HepG2 (cell line): Measurements from ENCODE around the gene COL27A1. TPM values are rescaled to one million over a fixed set of nuclear protein-coding genes. Genes with fewer than 3 reads are reported as not detected.
A peak's percentile ranks its signal among the peaks of the same experiment; 100 is the strongest.

ENCODE experiments used
- AKAP8 ChIP-seq: sonication (generic); formaldehyde crosslinking; IDR thresholded peaks from 2 replicates; pipeline ENCODE4 v1.5.1; 2020; ENCODE audit warnings: mild to moderate bottlenecking, missing genetic modification reagents
- BCL3 ChIP-seq: sonication (generic); formaldehyde crosslinking; IDR thresholded peaks from 2 replicates; pipeline ENCODE4 v1.5.1; 2020; ENCODE audit warnings: mild to moderate bottlenecking, missing genetic modification reagents, moderate library complexity
- BRF2 ChIP-seq: sonication (generic); formaldehyde crosslinking; IDR thresholded peaks from 2 replicates; pipeline ENCODE4 v1.8.1; 2022; ENCODE audit warnings: mild to moderate bottlenecking, missing genetic modification reagents
- CHD2 ChIP-seq: IDR thresholded peaks from 2 replicates; pipeline ENCODE4 v1.6.1; 2011; ENCODE audit warnings: low read depth, low read length, improper control_type of control experiment
- CREB1 ChIP-seq, 2 experiments: fragments of 450-650 bp in 1 of 2; IDR thresholded peaks; 2 replicates each; pipeline ENCODE4 v1.6.1; 2016 to 2017; ENCODE audit warnings: control low read depth in 1 of 2, mild to moderate bottlenecking in 1 of 2, missing compliant biosample characterization in 1 of 2, missing genetic modification characterization in 1 of 2
- CREM ChIP-seq, 2 experiments: sonication (generic) in 1 of 2; formaldehyde crosslinking in 1 of 2; IDR thresholded peaks; 2 replicates each; pipeline versions ENCODE4 v1.4.0 to v1.6.1; 2016 to 2020; ENCODE audit warnings: antibody characterized with exemption in 1 of 2, mild to moderate bottlenecking in 1 of 2, missing genetic modification reagents in 1 of 2
- CTCF ChIP-seq: sonication (generic); formaldehyde crosslinking; IDR thresholded peaks from 2 replicates; pipeline ENCODE4 v1.5.0; 2020; ENCODE audit warnings: mild to moderate bottlenecking, missing genetic modification reagents, moderate library complexity
- E2F2 ChIP-seq: sonication (generic); formaldehyde crosslinking; IDR thresholded peaks from 2 replicates; pipeline ENCODE4 v1.4.0; 2020; ENCODE audit warnings: missing genetic modification reagents, borderline replicate concordance
- FOXM1 ChIP-seq: sonication (generic); formaldehyde crosslinking; IDR thresholded peaks from 2 replicates; pipeline ENCODE4 v1.5.0; 2020; ENCODE audit warnings: missing genetic modification reagents
- IRF1 ChIP-seq: sonication (generic); formaldehyde crosslinking; IDR thresholded peaks from 2 replicates; pipeline ENCODE4 v1.4.0; 2020; ENCODE audit warnings: low read depth, mild to moderate bottlenecking, missing genetic modification reagents
- MED1 ChIP-seq: sonication (generic); formaldehyde crosslinking; IDR thresholded peaks from 2 replicates; pipeline ENCODE4 v1.4.0; 2020; ENCODE audit warnings: missing genetic modification reagents
- NKX3-1 ChIP-seq: sonication (generic); formaldehyde crosslinking; IDR thresholded peaks from 2 replicates; pipeline ENCODE4 v1.5.0; 2020; ENCODE audit warnings: missing genetic modification reagents
- RFX5 ChIP-seq: IDR thresholded peaks from 2 replicates; pipeline ENCODE4 v1.6.1; 2011; ENCODE audit warnings: low read depth, low read length, improper control_type of control experiment
- THAP9 ChIP-seq: sonication (generic); formaldehyde crosslinking; IDR thresholded peaks from 2 replicates; pipeline ENCODE4; 2020; ENCODE audit warnings: missing genetic modification reagents, mild to moderate bottlenecking, borderline replicate concordance
- ZFP36L1 ChIP-seq: sonication (generic); formaldehyde crosslinking; IDR thresholded peaks from 2 replicates; pipeline ENCODE4 v1.8.0; 2022; ENCODE audit warnings: mild to moderate bottlenecking, missing genetic modification reagents, moderate library complexity
- ZFP90 ChIP-seq: sonication (generic); formaldehyde crosslinking; IDR thresholded peaks from 2 replicates; pipeline ENCODE4 v1.8.0; 2022; ENCODE audit warnings: missing genetic modification reagents, mild to moderate bottlenecking, inconsistent platforms, borderline replicate concordance
- ZNF530 ChIP-seq: sonication (generic); formaldehyde crosslinking; IDR thresholded peaks from 2 replicates; pipeline ENCODE4 v1.5.0; 2020; ENCODE audit warnings: low read depth, mild to moderate bottlenecking, missing genetic modification reagents
- ZNF652 ChIP-seq: IDR thresholded peaks from 2 replicates; pipeline ENCODE4 v1.6.1; 2016; ENCODE audit warnings: low read depth, borderline replicate concordance
- ZNF761 ChIP-seq: sonication (generic); formaldehyde crosslinking; conservative IDR thresholded peaks from 2 replicates; pipeline ENCODE4 v1.4.0; 2020; ENCODE audit warnings: mild to moderate bottlenecking, missing genetic modification reagents
- ZNF841 ChIP-seq: sonication (generic); formaldehyde crosslinking; IDR thresholded peaks from 2 replicates; pipeline ENCODE4 v1.8.1; 2023; ENCODE audit warnings: missing genetic modification reagents, borderline replicate concordance
- polyA plus RNA-seq, 8 experiments: library from polyadenylated mRNA; depleted of rRNA in 3 of 8; stranded (reverse) in 7 of 8; unstranded in 1 of 8; fragments of >200 nt; fragmentation: Illumina TruSeq in 4 of 8; extraction: Trizol in 4 of 8; gene quantifications; 2 replicates each; pipeline versions ENCODE4 v1.2.1 to v1.2.3, GENCODE V29; 2011 to 2016; ENCODE audit warnings: low read depth in 4 of 8, missing spikeins in 1 of 8, mixed read lengths in 1 of 8; ENCODE audit not compliant: insufficient read depth in 1 of 8
- total RNA-seq, 5 experiments: library from RNA; depleted of rRNA; stranded (reverse); fragments of >200 nt; fragmentation: Illumina TruSeq; extraction: Trizol; gene quantifications; 2 replicates each; pipeline ENCODE4 v1.2.3, GENCODE V29; 2016; ENCODE audit warnings: low read depth in 1 of 5

The COL27A1 gene
- total and polyA plus RNA-seq, 2 of the 13 experiments (the other 11 are each of a cell fraction or from before 2014, with no cell fraction given), result 71.3 to 89.1 TPM

GRCh38 chr9:114155995-114156656 lies 789 bp downstream of the COL27A1 start (continued):
- TF ChIP-seq CHD2, result no peak
- no peak for TF ChIP-seq CREB1 (IDR thresholded peaks at IDR 0.05)
- TF ChIP-seq CREB1 (CRISPR knock-in tag; IDR thresholded peaks at IDR 0.05), result no peak
- TF ChIP-seq AKAP8 (CRISPR knock-in tag), result peak; percentile 57; the same call in 1 of the 2 replicates
- no peak for TF ChIP-seq IRF1 (CRISPR knock-in tag)
- no peak for TF ChIP-seq ZNF530 (CRISPR knock-in tag)
- TF ChIP-seq THAP9 (CRISPR knock-in tag), result no peak
- 0 out of 2 replicates have a peak, but pooled peaks have one; percentile 15 for TF ChIP-seq ZNF761 (CRISPR knock-in tag)
- no peak for TF ChIP-seq CREM (IDR thresholded peaks at IDR 0.05)
- TF ChIP-seq CREM (CRISPR knock-in tag; IDR thresholded peaks at IDR 0.05), result no peak
- peak; percentile 93 for TF ChIP-seq ZNF652 (CRISPR knock-in tag)
- TF ChIP-seq RFX5, result no peak
- no peak for TF ChIP-seq ZNF841
- no peak for TF ChIP-seq BRF2 (CRISPR knock-in tag)
- TF ChIP-seq ZFP90 (CRISPR knock-in tag), result no peak
- TF ChIP-seq BCL3 (CRISPR knock-in tag), result no peak
- TF ChIP-seq NKX3-1, result no peak
- no peak for TF ChIP-seq E2F2 (CRISPR knock-in tag)
- no peak for TF ChIP-seq ZFP36L1
- TF ChIP-seq MED1 (CRISPR knock-in tag), result no peak
- 0 out of 2 replicates have a peak, but pooled peaks have one; percentile 20 for TF ChIP-seq CTCF (CRISPR knock-in tag)
- no peak for TF ChIP-seq FOXM1
